Measurements from ENCODE around the gene PPP6R3. TPM values are rescaled to one million over a fixed set of nuclear protein-coding genes. Genes with fewer than 3 reads are reported as not detected.

PPP6R3 gene
- total RNA-seq, 4 donors from 2014 or later, result 103 to 150 (median 119) TPM

GRCh38 chr11:68436985-68437926 lies 23.3 kb upstream of the PPP6R3 start:
- DNase-seq (ENCODE audit: low spot score in 2 of 2), result no peak
- H3K27me3 ChIP-seq, result no peaks in the 10 kb centered on the region
- H3K9me3 ChIP-seq, result no peaks in the 10 kb centered on the region
- H3K27ac ChIP-seq, result peak overlapping the region in 2 of 4 donors; percentile 43 to 60
- H3K36me3 ChIP-seq, result peaks cover 0 to 88% (median 0%) of the 10 kb centered on the region in 3 donors
- TF ChIP-seq POLR2A (IDR thresholded peaks at IDR 0.05) (no peak), CTCF (IDR thresholded peaks at IDR 0.05) (no peak), EP300 (IDR thresholded peaks at IDR 0.05) (no peak)
- peaks cover 0 to 20% (median 7%) of the 10 kb centered on the region in 4 donors for H3K4me1 ChIP-seq
- no peak overlapping the region for H3K4me3 ChIP-seq
- WGBS, 2 donors, result 75 to 80% methylated on average over 20 to 22 of the region's 34 CpGs

- no peak overlapping the region for H3K4me3 ChIP-seq
- no peak for DNase-seq (ENCODE audit: low spot score in 2 of 2)
- peaks cover 0 to 20% (median 7%) of the 10 kb centered on the region in 4 donors for H3K4me1 ChIP-seq
- no peaks in the 10 kb centered on the region for H3K9me3 ChIP-seq
- H3K27ac ChIP-seq, result peak overlapping the region in 2 of 4 donors; percentile 43 to 60
- H3K27me3 ChIP-seq, result no peaks in the 10 kb centered on the region
- peaks cover 0 to 86% (median 0%) of the 10 kb centered on the region in 3 donors for H3K36me3 ChIP-seq
- TF ChIP-seq POLR2A (IDR thresholded peaks at IDR 0.05), result no peak
- no peak for TF ChIP-seq EP300 (IDR thresholded peaks at IDR 0.05)
- no peak for TF ChIP-seq CTCF (IDR thresholded peaks at IDR 0.05)
- WGBS, 2 donors, result 93 to 95% methylated on average over 24 to 33 of the region's 34 CpGs
These were observed 22.5 kb upstream of the PPP6R3 start for GRCh38 chr11:68437927-68438657.

GRCh38 chr11:68438658-68439259 lies 21.8 kb upstream of the PPP6R3 start:
- H3K27me3 ChIP-seq, result no peaks in the 10 kb centered on the region
- H3K36me3 ChIP-seq, result peaks cover 0 to 80% (median 0%) of the 10 kb centered on the region in 3 donors
- peak overlapping the region in 1 of 4 donors; percentile 43 for H3K27ac ChIP-seq
- H3K4me3 ChIP-seq, result no peak overlapping the region
- DNase-seq (ENCODE audit: low spot score in 2 of 2), result no peak
- H3K9me3 ChIP-seq, result no peaks in the 10 kb centered on the region
- TF ChIP-seq CTCF (IDR thresholded peaks at IDR 0.05) (no peak), POLR2A (IDR thresholded peaks at IDR 0.05) (no peak), EP300 (IDR thresholded peaks at IDR 0.05) (no peak)
- H3K4me1 ChIP-seq, result peaks cover 0 to 20% (median 7%) of the 10 kb centered on the region in 4 donors
- 82 to 93% methylated on average over 6 of the region's 6 CpGs for WGBS, 2 donors

GRCh38 chr11:68439355-68440065 lies 21.0 kb upstream of the PPP6R3 start:
- H3K27ac ChIP-seq, result peak overlapping the region in 1 of 4 donors; percentile 43
- 68 to 73% methylated on average over 36 to 38 of the region's 38 CpGs for WGBS, 2 donors
- H3K4me1 ChIP-seq, result peaks cover 0 to 20% (median 7%) of the 10 kb centered on the region in 4 donors
- H3K4me3 ChIP-seq, result no peak overlapping the region
- peaks cover 0 to 73% (median 0%) of the 10 kb centered on the region in 3 donors for H3K36me3 ChIP-seq
- H3K27me3 ChIP-seq, result no peaks in the 10 kb centered on the region
- TF ChIP-seq EP300 (IDR thresholded peaks at IDR 0.05), result no peak
- no peak for TF ChIP-seq CTCF (IDR thresholded peaks at IDR 0.05)
- TF ChIP-seq POLR2A (IDR thresholded peaks at IDR 0.05), result no peak
- no peak for DNase-seq (ENCODE audit: low spot score in 2 of 2)
- H3K9me3 ChIP-seq, result no peaks in the 10 kb centered on the region
